Pancreas (tissue), 10 donors: Measurements from ENCODE around the gene XCL1. TPM values are rescaled to one million over a fixed set of nuclear protein-coding genes. Genes with fewer than 3 reads are reported as not detected.

Experiments
- ATAC-seq, 4 donors: fragments of 200-7000 bp; cut with Tn5 transposase; one replicate each; pipeline versions ENCODE4 v1.8.0 to v1.9.1; 2020; ENCODE audit warnings: mild to moderate bottlenecking in 4 of 4, moderate library complexity in 4 of 4
- DNase-seq, 6 donors: peaks; one replicate each; pipeline ENCODE4 v3.0.0-alpha.2; 2020
- FAIRE-seq: peaks from 2 replicates; lab custom pipeline; 2012; peaks lifted over from hg19 to GRCh38; lab: Jason Lieb, UNC
- H3K27ac ChIP-seq, 4 donors: fragments of 200-600 bp; sonication (generic); 1 replicate in 3 of 4; 2 replicates in 1 of 4; pipeline versions ENCODE4 v1.5.0 to v1.8.0; 2020
- H3K27me3 ChIP-seq, 4 donors: fragments of 200-600 bp; one replicate each; pipeline ENCODE4 v1.8.0; 2021
- H3K36me3 ChIP-seq, 3 donors: fragments of 200-600 bp; sonication (generic) in 1 of 3; one replicate each; pipeline versions ENCODE4 v1.5.0 to v1.8.0; 2020 to 2021
- H3K4me1 ChIP-seq, 3 donors: fragments of 200-600 bp; one replicate each; pipeline ENCODE4 v1.8.0; 2021
- H3K4me3 ChIP-seq, 4 donors: fragments of 200-600 bp; sonication (generic) in 2 of 4; one replicate each; pipeline versions ENCODE4 v1.5.0 to v1.8.0; 2020 to 2021
- H3K9me3 ChIP-seq, 4 donors: fragments of 200-600 bp; one replicate each; pipeline ENCODE4 v1.8.0; 2021
- WGBS, 2 donors: extraction: QIAGEN DNeasy Blood & Tissue Kit; methylation state at CpG; one replicate each; pipeline ENCODE4 v1.1.7; 2013; 5-methylcytosine and 5-hydroxymethylcytosine counted together
- intact Hi-C, 3 donors: fragments of 100-400 bp; cut with DNase I; formaldehyde crosslinking; loops; one replicate each; pipeline versions ENCODE4 v1.11.1 to v1.14.2; 2022
- polyA plus RNA-seq, 2 donors: library from polyadenylated mRNA; stranded (reverse); fragments of 200-250 nt; gene quantifications; one replicate each; pipeline ENCODE4 v1.2.3, GENCODE V29; 2013
- total RNA-seq, 6 donors: library from RNA; stranded (reverse); fragmentation: NEBNext Ultra II Directional in 4 of 6; extraction: Animal tissue kit (Norgen Biotek cat#: 25700) in 4 of 6; gene quantifications; one replicate each; pipeline versions ENCODE4 v1.2.1 to v1.2.4, GENCODE V29; 2021 to 2023
- TF ChIP-seq, protein P1 (sequence below), 4 donors: fragments of 200-600 bp; sonication (generic) in 3 of 4; IDR thresholded peaks; one replicate each; pipeline versions ENCODE4 v1.5.0 to v1.8.0; 2021; ENCODE audit warnings: antibody characterized with exemption in 4 of 4
- donor health status: healthy with polysubstance abuse.
- donor health status: DM: no; HTN: no; CAD: no; lungs with moderate emphysema.
- donor health status: DM: no; HTN: no; CAD: no.
- donor health status: control.
- donor health status: control.
- donor health status: Bipolar disorder and iron deficiency.
- donor health status: DM: yes; HTN: yes; CAD: no.
- donor health status: DM: no; HTN: no; CAD: no.
- donor health status: DM: no; HTN: no; CAD: no.
- donor health status: DM: yes; HTN: yes; CAD: no.

XCL1 gene
- total and polyA plus RNA-seq, 8 donors = 0.09 to 0.28 (median 0.14) TPM; not detected in 5

DNA sequence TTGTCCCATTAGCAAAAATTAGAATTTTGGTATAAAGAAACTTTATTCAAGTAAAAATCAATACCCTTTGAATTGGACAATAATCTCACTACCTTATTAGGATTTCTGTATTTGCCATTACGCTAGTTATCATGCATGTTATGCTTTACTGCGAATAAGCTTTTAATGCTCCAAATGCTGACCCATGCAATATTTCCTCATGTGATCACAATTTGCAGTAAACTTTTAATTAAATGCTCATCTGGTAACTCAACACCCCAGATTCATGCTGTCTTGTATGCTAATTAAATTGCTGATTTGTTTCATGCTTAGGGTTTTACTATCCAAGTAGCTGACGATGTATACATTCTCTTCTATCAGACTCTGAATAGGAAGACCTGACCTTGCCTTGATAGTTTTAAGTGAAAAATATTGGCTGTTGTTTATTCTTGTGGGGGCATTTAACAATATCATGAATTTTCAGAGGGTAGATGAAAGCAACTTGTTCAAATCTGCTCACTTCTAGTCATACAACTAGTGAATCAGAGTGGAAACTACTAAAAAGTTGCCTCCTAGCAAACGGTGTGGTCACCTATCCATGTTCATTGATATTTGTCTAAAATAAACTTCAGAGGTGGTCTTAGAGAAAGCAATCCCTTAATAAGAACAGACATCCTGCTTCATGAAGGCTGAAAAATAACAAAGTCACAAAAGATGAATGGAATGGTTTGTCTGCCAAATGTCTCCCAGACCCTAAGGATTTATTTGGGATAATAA, 5.6 kb downstream of the XCL1 start:
- 76 to 90% methylated on average over 4 of the region's 4 CpGs for WGBS, 2 donors
- FAIRE-seq = no peak
- Histone ChIP-seq H3K9me3 (no peaks in the 10 kb centered on the region), H3K4me1 (no peaks in the 10 kb centered on the region), H3K27ac (no peak overlapping the region), H3K4me3 (no peak overlapping the region), H3K36me3 (no peaks in the 10 kb centered on the region), H3K27me3 (no peaks in the 10 kb centered on the region)
- ATAC-seq = no peak
- intact Hi-C loops = loop anchor here in 1 of 3 donors (10.0 kb wide), 1 partner anchor 237 kb away; no protein-coding TSS in a partner anchor
- DNase-seq = no peak
- TF ChIP-seq, protein P1, sequence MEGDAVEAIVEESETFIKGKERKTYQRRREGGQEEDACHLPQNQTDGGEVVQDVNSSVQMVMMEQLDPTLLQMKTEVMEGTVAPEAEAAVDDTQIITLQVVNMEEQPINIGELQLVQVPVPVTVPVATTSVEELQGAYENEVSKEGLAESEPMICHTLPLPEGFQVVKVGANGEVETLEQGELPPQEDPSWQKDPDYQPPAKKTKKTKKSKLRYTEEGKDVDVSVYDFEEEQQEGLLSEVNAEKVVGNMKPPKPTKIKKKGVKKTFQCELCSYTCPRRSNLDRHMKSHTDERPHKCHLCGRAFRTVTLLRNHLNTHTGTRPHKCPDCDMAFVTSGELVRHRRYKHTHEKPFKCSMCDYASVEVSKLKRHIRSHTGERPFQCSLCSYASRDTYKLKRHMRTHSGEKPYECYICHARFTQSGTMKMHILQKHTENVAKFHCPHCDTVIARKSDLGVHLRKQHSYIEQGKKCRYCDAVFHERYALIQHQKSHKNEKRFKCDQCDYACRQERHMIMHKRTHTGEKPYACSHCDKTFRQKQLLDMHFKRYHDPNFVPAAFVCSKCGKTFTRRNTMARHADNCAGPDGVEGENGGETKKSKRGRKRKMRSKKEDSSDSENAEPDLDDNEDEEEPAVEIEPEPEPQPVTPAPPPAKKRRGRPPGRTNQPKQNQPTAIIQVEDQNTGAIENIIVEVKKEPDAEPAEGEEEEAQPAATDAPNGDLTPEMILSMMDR (IDR thresholded peaks at IDR 0.05) = no peak

DNA sequence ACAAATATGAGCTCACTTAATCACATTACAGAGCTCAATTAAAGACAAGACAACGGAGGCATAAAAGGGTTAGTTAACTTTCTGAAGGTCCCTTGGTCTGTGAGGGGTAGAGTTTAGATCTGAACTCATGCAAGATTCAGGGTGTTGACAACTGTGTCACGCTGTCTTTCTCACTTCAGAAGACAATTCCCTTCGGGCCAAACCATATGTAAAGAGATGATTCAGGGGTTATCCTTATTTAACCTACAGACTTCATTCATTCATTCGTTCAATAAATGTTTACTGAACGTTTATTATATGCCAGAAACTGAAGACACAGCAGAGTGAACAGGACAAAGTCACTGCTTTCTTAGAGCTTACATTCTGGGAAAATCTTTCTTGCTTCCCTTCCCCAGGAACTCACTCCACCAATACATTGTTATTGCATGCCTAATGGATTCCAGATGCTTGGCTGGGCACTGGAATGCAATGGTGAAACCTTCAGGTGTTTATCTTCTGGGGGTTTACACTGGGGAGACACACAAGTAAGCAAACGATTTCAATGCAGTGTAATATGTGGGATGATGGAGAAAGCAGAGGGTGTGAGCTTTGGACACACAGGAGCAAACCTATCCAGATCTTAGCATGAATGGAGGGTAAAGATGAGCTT, 6.4 kb downstream of the XCL1 start:
- FAIRE-seq (no peak), DNase-seq (no peak)
- 58 to 60% methylated on average over 6 of the region's 6 CpGs for WGBS, 2 donors

DNA sequence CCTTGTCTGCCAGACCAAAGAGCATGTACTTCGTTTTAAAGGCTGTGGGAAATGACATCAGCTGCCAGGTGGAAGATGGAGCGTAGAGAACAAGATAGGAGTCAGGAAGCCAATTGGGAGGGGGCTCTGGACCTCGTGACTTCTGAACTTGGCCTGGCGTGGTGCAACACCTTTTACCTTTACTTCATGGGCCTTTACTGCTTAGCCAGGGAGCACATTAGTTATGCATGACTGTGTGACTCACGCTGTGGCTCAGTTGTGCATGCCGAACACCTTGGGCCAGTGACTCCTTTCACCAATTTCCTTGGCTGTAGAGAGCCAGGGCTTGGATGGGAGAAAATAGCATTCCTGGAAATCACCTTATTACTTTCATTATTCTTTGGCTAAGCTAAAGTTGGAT, 7.2 kb downstream of the XCL1 start:
- no peak for FAIRE-seq
- Histone ChIP-seq H3K27ac (no peak overlapping the region), H3K4me3 (no peak overlapping the region), H3K9me3 (no peaks in the 10 kb centered on the region), H3K27me3 (no peaks in the 10 kb centered on the region), H3K36me3 (no peaks in the 10 kb centered on the region), H3K4me1 (no peaks in the 10 kb centered on the region)
- TF ChIP-seq, protein P1 (IDR thresholded peaks at IDR 0.05) = no peak
- ATAC-seq = no peak
- intact Hi-C loops = loop anchor here in 1 of 3 donors (10.0 kb wide), 1 partner anchor 239 kb away; no protein-coding TSS in a partner anchor
- WGBS, 2 donors = 81 to 87% methylated on average over 6 of the region's 6 CpGs
- DNase-seq = no peak

More for the DNA sequence above, 6.4 kb downstream of the XCL1 start:
- no peaks in the 10 kb centered on the region for H3K27me3 ChIP-seq
- no peaks in the 10 kb centered on the region for H3K36me3 ChIP-seq
- TF ChIP-seq, protein P1 (IDR thresholded peaks at IDR 0.05) = no peak
- no peak overlapping the region for H3K4me3 ChIP-seq
- H3K9me3 ChIP-seq = no peaks in the 10 kb centered on the region
- no peaks in the 10 kb centered on the region for H3K4me1 ChIP-seq
- no peak for ATAC-seq
- intact Hi-C loops = loop anchor here in 1 of 3 donors (10.0 kb wide), 1 partner anchor 238 kb away; no protein-coding TSS in a partner anchor
- H3K27ac ChIP-seq = no peak overlapping the region

DNA sequence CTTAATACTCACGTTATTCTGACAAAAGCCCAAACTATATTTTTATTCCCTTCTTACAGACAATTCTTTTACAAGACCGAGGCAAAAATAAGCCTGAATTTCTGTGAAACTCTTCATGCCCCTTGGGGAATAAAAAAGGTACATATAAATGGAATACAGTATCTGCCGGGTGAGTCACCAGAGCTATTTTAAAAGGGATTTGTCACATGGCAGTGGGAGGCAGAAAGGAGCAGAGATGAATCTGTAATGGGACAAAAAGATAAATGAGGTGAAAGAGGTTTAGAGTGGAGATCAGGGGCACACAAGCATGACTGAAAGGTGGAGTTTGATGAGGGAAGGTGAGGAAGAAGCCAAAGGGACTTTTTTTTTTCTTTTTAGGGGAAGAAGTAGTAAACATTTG, 8.8 kb downstream of the XCL1 start:
- Histone ChIP-seq H3K4me1 (no peaks in the 10 kb centered on the region), H3K4me3 (no peak overlapping the region), H3K9me3 (no peaks in the 10 kb centered on the region), H3K36me3 (no peaks in the 10 kb centered on the region), H3K27me3 (no peaks in the 10 kb centered on the region), H3K27ac (no peak overlapping the region)
- 66 to 76% methylated on average over 3 of the region's 3 CpGs for WGBS, 2 donors
- ATAC-seq = no peak
- FAIRE-seq = no peak
- TF ChIP-seq, protein P1 (IDR thresholded peaks at IDR 0.05) = no peak
- no peak for DNase-seq
- intact Hi-C loops = loop anchor here in 1 of 3 donors (10.0 kb wide), 1 partner anchor 240 kb away; no protein-coding TSS in a partner anchor
